Neural cell (in vitro differentiated cells): ENCODE measurements around the gene HELZ.

Experiments
- CTCF ChIP-seq: fragments of 450-650 bp; IDR thresholded peaks from 2 replicates; pipeline ENCODE4 v1.5.1; 2014; ENCODE audit warnings: antibody characterized with exemption, mild to moderate bottlenecking, moderate library complexity; ENCODE audit not compliant: poor library complexity, severe bottlenecking
- EZH2 ChIP-seq: fragments of 200-600, 300-800 bp; shearing (Covaris generic), sonication (generic); IDR thresholded peaks from 2 replicates; pipeline ENCODE4 v1.6.1; 2014; ENCODE audit warnings: antibody characterized with exemption, low read length, borderline replicate concordance, mild to moderate bottlenecking; ENCODE audit not compliant: insufficient read depth, poor library complexity, severe bottlenecking

- TF ChIP-seq CTCF (no peak), EZH2 (no peak)
These were observed 66.4 kb downstream of the HELZ start for GRCh38 chr17:67178555-67178954.
